ENCODE data around the gene PRAMEF1. TPM values are rescaled to one million over a fixed set of nuclear protein-coding genes. Genes with fewer than 3 reads are reported as not detected.
"Not testable (repeated sequence)": the region's sequence is repeated elsewhere in the genome, so short reads cannot be mapped to it uniquely, and the experiment has no call there.

PRAMEF1 gene
- not detected for polyA plus RNA-seq

- not testable (repeated sequence) for H3K9me3 Mint-ChIP-seq; H3K27me3 Mint-ChIP-seq (ENCODE audit: low read depth in 3 of 3); H3K27ac Mint-ChIP-seq; DNase-seq; H3K36me3 Mint-ChIP-seq; H3K4me3 Mint-ChIP-seq; H3K4me1 Mint-ChIP-seq
Measured at GRCh38 chr1:12791097-12791496, at the start of gene PRAMEF1. TSS of gene PRAMEF1 (plus strand) at chr1:12791397. CDS start at chr1:12793228, 1,831 bp downstream.

- H3K4me3 Mint-ChIP-seq, result no peak overlapping the region
- H3K27me3 Mint-ChIP-seq (ENCODE audit: low read depth in 3 of 3), result peaks cover 4 to 25% (median 25%) of the 10 kb centered on the region in 3 donors
- H3K27ac Mint-ChIP-seq, result no peak overlapping the region
Measured at GRCh38 chr1:12741946-12742345, 49.3 kb upstream of the PRAMEF1 start.

GRCh38 chr1:12745126-12745991, 45.8 kb upstream of the PRAMEF1 start:
- Mint-ChIP-seq H3K4me3 (no peak overlapping the region), H3K9me3 (peaks cover 11 to 35% (median 29%) of the 10 kb centered on the region in 6 donors), H3K4me1 (peaks cover 0 to 4% of the 10 kb centered on the region in 2 donors), H3K27ac (no peak overlapping the region), H3K27me3 (ENCODE audit: low read depth in 3 of 3) (peaks cover 7 to 26% (median 17%) of the 10 kb centered on the region in 3 donors), H3K36me3 (peaks cover 7 to 11% (median 10%) of the 10 kb centered on the region in 3 donors)
- no peak for DNase-seq

More at GRCh38 chr1:12741946-12742345, 49.3 kb upstream of the PRAMEF1 start:
- H3K36me3 Mint-ChIP-seq, result no peaks in the 10 kb centered on the region
- peaks cover 0 to 4% of the 10 kb centered on the region in 2 donors for H3K4me1 Mint-ChIP-seq
- H3K9me3 Mint-ChIP-seq, result peaks cover 0 to 4% (median 1%) of the 10 kb centered on the region in 6 donors
- DNase-seq, result no peak

GRCh38 chr1:12745992-12746323, 45.2 kb upstream of the PRAMEF1 start, which contains the start of gene CFAP107:
TSS of gene CFAP107 (plus strand) at chr1:12746200. CDS start at chr1:12746431, 231 bp downstream.
- peaks cover 12 to 38% (median 33%) of the 10 kb centered on the region in 6 donors for H3K9me3 Mint-ChIP-seq
- H3K27me3 Mint-ChIP-seq (ENCODE audit: low read depth in 3 of 3), result peaks cover 7 to 28% (median 17%) of the 10 kb centered on the region in 3 donors
- no peak for DNase-seq
- no peak within 1 kb of the TSS for H3K4me3 Mint-ChIP-seq
- H3K27ac Mint-ChIP-seq, result no peak within 1 kb of the TSS
- H3K4me1 Mint-ChIP-seq, result peaks cover 0 to 4% of the 10 kb centered on the region in 2 donors
- peaks cover 7 to 13% (median 10%) of the 10 kb centered on the region in 3 donors for H3K36me3 Mint-ChIP-seq

GRCh38 chr1:12748778-12749355, 42.3 kb upstream of the PRAMEF1 start:
- Mint-ChIP-seq H3K4me3 (no peak overlapping the region), H3K27me3 (ENCODE audit: low read depth in 3 of 3) (peaks cover 7 to 32% (median 15%) of the 10 kb centered on the region in 3 donors), H3K9me3 (peaks cover 12 to 38% (median 33%) of the 10 kb centered on the region in 6 donors), H3K27ac (no peak overlapping the region), H3K36me3 (peaks cover 7 to 13% (median 10%) of the 10 kb centered on the region in 3 donors), H3K4me1 (peaks cover 0 to 4% of the 10 kb centered on the region in 2 donors)
- DNase-seq, result no peak

- Mint-ChIP-seq H3K27me3 (ENCODE audit: low read depth in 3 of 3) (peaks cover 4 to 14% (median 6%) of the 10 kb centered on the region in 3 donors), H3K4me3 (no peak overlapping the region), H3K9me3 (peaks cover 8 to 11% (median 9%) of the 10 kb centered on the region in 6 donors), H3K4me1 (no peaks in the 10 kb centered on the region), H3K36me3 (peaks cover 0 to 3% (median 0%) of the 10 kb centered on the region in 3 donors), H3K27ac (no peak overlapping the region)
- DNase-seq, result no peak
Measured at GRCh38 chr1:12754738-12755137, 36.5 kb upstream of the PRAMEF1 start.

GRCh38 chr1:12756273-12756672, 34.9 kb upstream of the PRAMEF1 start:
- Mint-ChIP-seq H3K36me3 (no peaks in the 10 kb centered on the region), H3K4me1 (no peaks in the 10 kb centered on the region), H3K27ac (no peak overlapping the region), H3K9me3 (peaks cover 0 to 3% (median 0%) of the 10 kb centered on the region in 6 donors), H3K27me3 (ENCODE audit: low read depth in 3 of 3) (peaks cover 8 to 12% (median 8%) of the 10 kb centered on the region in 3 donors), H3K4me3 (no peak overlapping the region)
- DNase-seq, result no peak

- H3K27me3 Mint-ChIP-seq (ENCODE audit: low read depth in 3 of 3), result peaks cover 8 to 12% (median 8%) of the 10 kb centered on the region in 3 donors
- no peaks in the 10 kb centered on the region for H3K36me3 Mint-ChIP-seq
- H3K27ac Mint-ChIP-seq, result no peak overlapping the region
- H3K9me3 Mint-ChIP-seq, result peaks cover 0 to 3% (median 0%) of the 10 kb centered on the region in 6 donors
- H3K4me1 Mint-ChIP-seq, result no peaks in the 10 kb centered on the region
- H3K4me3 Mint-ChIP-seq, result no peak overlapping the region
- DNase-seq, result no peak
Measured at GRCh38 chr1:12756768-12757413, 34.3 kb upstream of the PRAMEF1 start.

GRCh38 chr1:12757836-12758235, 33.4 kb upstream of the PRAMEF1 start:
- Mint-ChIP-seq H3K36me3 (no peaks in the 10 kb centered on the region), H3K9me3 (peaks cover 0 to 3% (median 0%) of the 10 kb centered on the region in 6 donors), H3K27me3 (ENCODE audit: low read depth in 3 of 3) (peaks cover 8 to 10% (median 9%) of the 10 kb centered on the region in 3 donors), H3K4me3 (no peak overlapping the region), H3K27ac (peak overlapping the region in 1 of 6 donors; percentile 25), H3K4me1 (no peaks in the 10 kb centered on the region)
- DNase-seq, result no peak

GRCh38 chr1:12760256-12760795, 30.9 kb upstream of the PRAMEF1 start:
- DNase-seq, result no peak
- peaks cover 0 to 3% (median 0%) of the 10 kb centered on the region in 6 donors for H3K9me3 Mint-ChIP-seq
- no peaks in the 10 kb centered on the region for H3K36me3 Mint-ChIP-seq
- H3K27me3 Mint-ChIP-seq (ENCODE audit: low read depth in 3 of 3), result peaks cover 5 to 14% (median 9%) of the 10 kb centered on the region in 3 donors
- H3K27ac Mint-ChIP-seq, result no peak overlapping the region
- H3K4me3 Mint-ChIP-seq, result no peak overlapping the region
- H3K4me1 Mint-ChIP-seq, result no peaks in the 10 kb centered on the region

GRCh38 chr1:12761781-12762180, 29.4 kb upstream of the PRAMEF1 start:
- Mint-ChIP-seq H3K4me1 (no peaks in the 10 kb centered on the region), H3K27ac (no peak overlapping the region), H3K27me3 (ENCODE audit: low read depth in 3 of 3) (peaks cover 5 to 15% (median 14%) of the 10 kb centered on the region in 3 donors), H3K36me3 (no peaks in the 10 kb centered on the region), H3K4me3 (no peak overlapping the region), H3K9me3 (peaks cover 0 to 3% (median 0%) of the 10 kb centered on the region in 6 donors)
- DNase-seq, result no peak

- no peak for DNase-seq
- Mint-ChIP-seq H3K36me3 (no peaks in the 10 kb centered on the region), H3K4me1 (no peaks in the 10 kb centered on the region), H3K4me3 (no peak overlapping the region), H3K9me3 (peaks cover 0 to 3% (median 0%) of the 10 kb centered on the region in 6 donors), H3K27ac (no peak overlapping the region), H3K27me3 (ENCODE audit: low read depth in 3 of 3) (peaks cover 5 to 14% (median 12%) of the 10 kb centered on the region in 3 donors)
Measured at GRCh38 chr1:12762766-12763165, 28.4 kb upstream of the PRAMEF1 start.

- H3K9me3 Mint-ChIP-seq, result no peaks in the 10 kb centered on the region
- no peak overlapping the region for H3K4me3 Mint-ChIP-seq
Measured at GRCh38 chr1:12763479-12763878, 27.7 kb upstream of the PRAMEF1 start.

More at GRCh38 chr1:12763479-12763878, 27.7 kb upstream of the PRAMEF1 start:
- DNase-seq, result no peak
- no peaks in the 10 kb centered on the region for H3K4me1 Mint-ChIP-seq
- no peak overlapping the region for H3K27ac Mint-ChIP-seq
- peaks cover 9 to 12% (median 10%) of the 10 kb centered on the region in 3 donors for H3K27me3 Mint-ChIP-seq (ENCODE audit: low read depth in 3 of 3)
- no peaks in the 10 kb centered on the region for H3K36me3 Mint-ChIP-seq
